Caco-2 (cell line): Measurements from ENCODE around the gene GMPR. TPM values are rescaled to one million over a fixed set of nuclear protein-coding genes. Genes with fewer than 3 reads are reported as not detected.

Experiments used
- BruUV-seq: library from RNA; stranded (reverse); fragments of 400-500 nt; replicated peaks from 2 replicates; lab custom pipeline; 2021; lab: Mats Ljungman, UMichigan
- CTCF ChIA-PET: fragments of 300-600 bp; sonication (Branson Sonifier 250); formaldehyde crosslinking; loops from one replicate; lab custom pipeline; 2022; ENCODE audit warnings: antibody characterized with exemption; lab: Charles Lee
- POLR2A ChIA-PET: fragments of 300-600 bp; sonication (Branson Sonifier 250); formaldehyde crosslinking; loops from one replicate; lab custom pipeline; 2022; ENCODE audit warnings: antibody characterized with exemption; lab: Charles Lee
- DNase-seq, 2 experiments: peaks; one replicate each; pipeline versions ENCODE4 v3.0.0 to v3.0.0-alpha.2; 2020 to 2022
- H3K27me3 ChIP-seq: replicated peaks from 2 replicates; pipeline ENCODE4 v1.6.0; 2011; ENCODE audit warnings: low read length; ENCODE audit not compliant: control insufficient read depth, insufficient read depth
- H3K36me3 ChIP-seq: 2 replicates; pipeline ENCODE4 v1.5.1; 2011; ENCODE audit warnings: low read length; ENCODE audit not compliant: control insufficient read depth, insufficient read depth
- H3K4me1 ChIP-seq: fragments of 250-450 bp; sonication (Bioruptor Pico); 2 replicates; pipeline ENCODE4 v1.5.1; 2020; ENCODE audit warnings: mild to moderate bottlenecking
- H3K4me3 ChIP-seq: 2 replicates; pipeline ENCODE4 v1.5.1; 2011; ENCODE audit warnings: low read depth, mild to moderate bottlenecking, control low read depth, low read length
- H3K9me3 ChIP-seq: fragments of 250-450 bp; sonication (Bioruptor Pico); 2 replicates; pipeline ENCODE4 v1.5.1; 2020; ENCODE audit warnings: mild to moderate bottlenecking, moderate library complexity
- H3K27ac Mint-ChIP-seq: one replicate; pipeline ENCODE4 v1.8.0; 2022; ENCODE audit warnings: mixed read lengths; ENCODE audit not compliant: unreplicated experiment
- H3K27me3 Mint-ChIP-seq: one replicate; pipeline ENCODE4 v1.8.0; 2022; ENCODE audit warnings: mixed read lengths; ENCODE audit not compliant: insufficient read depth, unreplicated experiment
- H3K36me3 Mint-ChIP-seq: one replicate; pipeline ENCODE4 v1.8.0; 2022; ENCODE audit warnings: mild to moderate bottlenecking, mixed read lengths; ENCODE audit not compliant: insufficient read depth, unreplicated experiment
- H3K4me1 Mint-ChIP-seq: one replicate; pipeline ENCODE4 v1.8.0; 2022; ENCODE audit warnings: low read depth, mixed read lengths; ENCODE audit not compliant: unreplicated experiment
- H3K4me3 Mint-ChIP-seq: one replicate; pipeline ENCODE4 v1.8.0; 2022; ENCODE audit warnings: mild to moderate bottlenecking, moderate library complexity, mixed read lengths; ENCODE audit not compliant: unreplicated experiment
- H3K9me3 Mint-ChIP-seq: one replicate; pipeline ENCODE4 v1.8.0; 2022; ENCODE audit warnings: mixed read lengths; ENCODE audit not compliant: unreplicated experiment
- intact Hi-C: fragments of 100-400 bp; cut with micrococcal nuclease; formaldehyde crosslinking; loops from one replicate; pipeline ENCODE4 v1.10.0; 2022; ENCODE audit not compliant: unreplicated experiment
- total RNA-seq: library from RNA; stranded (reverse); gene quantifications from 2 replicates; pipeline ENCODE4 v1.2.3, GENCODE V29; 2022
- TF ChIP-seq, protein P1 (sequence below), 2 experiments: fragments of 200-600 bp in 1 of 2; IDR thresholded peaks; 1 replicate in 1 of 2; 2 replicates in 1 of 2; pipeline versions ENCODE4 v1.5.1 to v1.8.0; 2011 to 2022; ENCODE audit warnings: antibody characterized with exemption in 1 of 2, control low read depth in 1 of 2, inconsistent platforms in 1 of 2, low read depth in 1 of 2, low read length in 1 of 2, mild to moderate bottlenecking in 1 of 2, moderate library complexity in 1 of 2; ENCODE audit not compliant: insufficient read depth in 1 of 2, severe bottlenecking in 1 of 2, unreplicated experiment in 1 of 2

GMPR gene
- total RNA-seq, 1 experiment from 2014 or later = 1.3 TPM

DNA sequence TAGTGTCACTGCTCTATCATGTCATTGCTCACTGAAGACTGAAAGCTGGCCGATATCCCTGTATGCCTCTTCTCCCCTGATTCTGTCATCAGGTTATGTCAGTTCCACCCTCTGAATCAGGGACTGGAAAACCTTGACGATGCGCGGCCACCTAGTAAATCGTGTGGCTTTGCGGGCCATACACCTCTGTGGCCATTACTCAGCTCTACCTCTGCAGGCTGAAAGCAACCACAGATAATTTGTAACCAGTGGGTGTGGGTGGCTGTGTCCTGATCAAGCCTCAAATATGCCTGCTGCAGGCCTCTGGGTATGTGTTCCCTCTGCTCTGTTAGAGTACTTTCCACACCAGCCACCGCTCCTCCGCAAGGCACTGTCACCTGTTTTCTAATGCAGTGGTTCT is 105.2 kb downstream of the GMPR start:
- no TSS peak for BruUV-seq
- Mint-ChIP-seq H3K27me3 (no peaks in the 10 kb centered on the region), H3K36me3 (no peaks in the 10 kb centered on the region), H3K27ac (peak overlapping the region; percentile 12), H3K4me3 (no peak overlapping the region), H3K9me3 (no peaks in the 10 kb centered on the region), H3K4me1 (peaks cover 10% of the 10 kb centered on the region)
- TF ChIP-seq, protein P1, sequence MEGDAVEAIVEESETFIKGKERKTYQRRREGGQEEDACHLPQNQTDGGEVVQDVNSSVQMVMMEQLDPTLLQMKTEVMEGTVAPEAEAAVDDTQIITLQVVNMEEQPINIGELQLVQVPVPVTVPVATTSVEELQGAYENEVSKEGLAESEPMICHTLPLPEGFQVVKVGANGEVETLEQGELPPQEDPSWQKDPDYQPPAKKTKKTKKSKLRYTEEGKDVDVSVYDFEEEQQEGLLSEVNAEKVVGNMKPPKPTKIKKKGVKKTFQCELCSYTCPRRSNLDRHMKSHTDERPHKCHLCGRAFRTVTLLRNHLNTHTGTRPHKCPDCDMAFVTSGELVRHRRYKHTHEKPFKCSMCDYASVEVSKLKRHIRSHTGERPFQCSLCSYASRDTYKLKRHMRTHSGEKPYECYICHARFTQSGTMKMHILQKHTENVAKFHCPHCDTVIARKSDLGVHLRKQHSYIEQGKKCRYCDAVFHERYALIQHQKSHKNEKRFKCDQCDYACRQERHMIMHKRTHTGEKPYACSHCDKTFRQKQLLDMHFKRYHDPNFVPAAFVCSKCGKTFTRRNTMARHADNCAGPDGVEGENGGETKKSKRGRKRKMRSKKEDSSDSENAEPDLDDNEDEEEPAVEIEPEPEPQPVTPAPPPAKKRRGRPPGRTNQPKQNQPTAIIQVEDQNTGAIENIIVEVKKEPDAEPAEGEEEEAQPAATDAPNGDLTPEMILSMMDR (IDR thresholded peaks at IDR 0.05; ENCODE audit: insufficient read depth in 1 of 2, low read depth in 1 of 2, low read length in 1 of 2, severe bottlenecking in 1 of 2, unreplicated experiment in 1 of 2) = no peak
- Histone ChIP-seq H3K4me1 (peaks cover 12% of the 10 kb centered on the region), H3K4me3 (no peak overlapping the region), H3K27me3 (no peaks in the 10 kb centered on the region), H3K9me3 (no peaks in the 10 kb centered on the region), H3K36me3 (no peaks in the 10 kb centered on the region)
- intact Hi-C loops = no loop called here
- ChIA-PET CTCF (interaction anchor here (0.5 kb wide), 1 partner anchor 126 kb away, joined by 3 read pairs; no protein-coding TSS in a partner anchor), POLR2A (no interaction called here)
- no peak for DNase-seq

DNA sequence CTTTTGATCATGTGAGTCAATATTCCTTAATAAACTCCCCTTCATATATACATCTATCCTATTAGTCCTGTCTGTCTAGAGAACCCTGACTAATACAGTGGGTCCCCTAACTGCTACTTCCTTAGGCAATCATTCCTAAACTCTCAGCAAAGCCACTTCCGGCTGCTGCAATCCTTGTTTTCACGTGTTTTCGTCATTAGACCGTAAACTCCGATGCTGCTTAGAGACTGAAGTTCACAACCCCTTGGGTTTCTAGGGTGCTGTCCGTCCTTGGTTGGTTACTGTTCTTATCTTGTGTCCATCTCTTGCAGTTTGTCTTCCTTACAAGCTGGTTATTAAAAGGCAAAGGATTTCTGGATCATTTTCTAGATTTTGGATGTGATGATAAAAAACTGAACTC is 106.4 kb downstream of the GMPR start:
- no peaks in the 10 kb centered on the region for H3K36me3 Mint-ChIP-seq
- DNase-seq = no peak
- Histone ChIP-seq H3K9me3 (no peaks in the 10 kb centered on the region), H3K36me3 (no peaks in the 10 kb centered on the region), H3K4me3 (no peak overlapping the region), H3K4me1 (peaks cover 12% of the 10 kb centered on the region), H3K27me3 (no peaks in the 10 kb centered on the region)
- no peaks in the 10 kb centered on the region for H3K9me3 Mint-ChIP-seq
- H3K4me1 Mint-ChIP-seq = peaks cover 10% of the 10 kb centered on the region
- H3K27ac Mint-ChIP-seq = no peak overlapping the region
- no peaks in the 10 kb centered on the region for H3K27me3 Mint-ChIP-seq
- no peak overlapping the region for H3K4me3 Mint-ChIP-seq
- TF ChIP-seq, protein P1 (IDR thresholded peaks at IDR 0.05; ENCODE audit: insufficient read depth in 1 of 2, low read depth in 1 of 2, low read length in 1 of 2, severe bottlenecking in 1 of 2, unreplicated experiment in 1 of 2) = no peak
- ChIA-PET CTCF (no interaction called here), POLR2A (no interaction called here)
- intact Hi-C loops = no loop called here
- BruUV-seq = no TSS peak

Other genes starting within 250 kb of the GMPR start
- gene MYLIP, start 109.5 kb upstream of the GMPR start, total RNA-seq = 46.5 and 48.1 TPM in 2 replicates